Neural cell (in vitro differentiated cells): Measurements from ENCODE around the gene ADIPOQ.

Source experiments
- CTCF ChIP-seq: fragments of 450-650 bp; IDR thresholded peaks from 2 replicates; pipeline ENCODE4 v1.5.1; 2014; ENCODE audit warnings: antibody characterized with exemption, mild to moderate bottlenecking, moderate library complexity; ENCODE audit not compliant: poor library complexity, severe bottlenecking
- EZH2 ChIP-seq: fragments of 200-600, 300-800 bp; shearing (Covaris generic), sonication (generic); IDR thresholded peaks from 2 replicates; pipeline ENCODE4 v1.6.1; 2014; ENCODE audit warnings: antibody characterized with exemption, low read length, borderline replicate concordance, mild to moderate bottlenecking; ENCODE audit not compliant: insufficient read depth, poor library complexity, severe bottlenecking
- POLR2AphosphoS5 ChIP-seq: IDR thresholded peaks from 2 replicates; pipeline ENCODE4 v1.6.1; 2012
- RAD21 ChIP-seq: fragments of 450-650 bp; conservative IDR thresholded peaks from 2 replicates; pipeline ENCODE4 v1.6.1; 2014; ENCODE audit warnings: antibody characterized with exemption, mild to moderate bottlenecking, moderate library complexity
- SMC3 ChIP-seq: fragments of 450-650 bp; conservative IDR thresholded peaks from 2 replicates; pipeline ENCODE4 v1.6.1; 2014; ENCODE audit warnings: antibody characterized with exemption, mild to moderate bottlenecking, moderate library complexity; ENCODE audit not compliant: poor library complexity
- TAF1 ChIP-seq: IDR thresholded peaks from 2 replicates; pipeline ENCODE4 v1.6.1; 2012; ENCODE audit warnings: low read depth
- TF ChIP-seq, protein P1 (sequence below): IDR thresholded peaks from 2 replicates; pipeline ENCODE4 v1.6.1; 2012; ENCODE audit warnings: borderline replicate concordance

- no peak for TF ChIP-seq POLR2AphosphoS5
- TF ChIP-seq CTCF, result no peak
- TF ChIP-seq EZH2, result no peak
- TF ChIP-seq RAD21, result no peak
- TF ChIP-seq SMC3, result no peak
- TF ChIP-seq, protein P1, sequence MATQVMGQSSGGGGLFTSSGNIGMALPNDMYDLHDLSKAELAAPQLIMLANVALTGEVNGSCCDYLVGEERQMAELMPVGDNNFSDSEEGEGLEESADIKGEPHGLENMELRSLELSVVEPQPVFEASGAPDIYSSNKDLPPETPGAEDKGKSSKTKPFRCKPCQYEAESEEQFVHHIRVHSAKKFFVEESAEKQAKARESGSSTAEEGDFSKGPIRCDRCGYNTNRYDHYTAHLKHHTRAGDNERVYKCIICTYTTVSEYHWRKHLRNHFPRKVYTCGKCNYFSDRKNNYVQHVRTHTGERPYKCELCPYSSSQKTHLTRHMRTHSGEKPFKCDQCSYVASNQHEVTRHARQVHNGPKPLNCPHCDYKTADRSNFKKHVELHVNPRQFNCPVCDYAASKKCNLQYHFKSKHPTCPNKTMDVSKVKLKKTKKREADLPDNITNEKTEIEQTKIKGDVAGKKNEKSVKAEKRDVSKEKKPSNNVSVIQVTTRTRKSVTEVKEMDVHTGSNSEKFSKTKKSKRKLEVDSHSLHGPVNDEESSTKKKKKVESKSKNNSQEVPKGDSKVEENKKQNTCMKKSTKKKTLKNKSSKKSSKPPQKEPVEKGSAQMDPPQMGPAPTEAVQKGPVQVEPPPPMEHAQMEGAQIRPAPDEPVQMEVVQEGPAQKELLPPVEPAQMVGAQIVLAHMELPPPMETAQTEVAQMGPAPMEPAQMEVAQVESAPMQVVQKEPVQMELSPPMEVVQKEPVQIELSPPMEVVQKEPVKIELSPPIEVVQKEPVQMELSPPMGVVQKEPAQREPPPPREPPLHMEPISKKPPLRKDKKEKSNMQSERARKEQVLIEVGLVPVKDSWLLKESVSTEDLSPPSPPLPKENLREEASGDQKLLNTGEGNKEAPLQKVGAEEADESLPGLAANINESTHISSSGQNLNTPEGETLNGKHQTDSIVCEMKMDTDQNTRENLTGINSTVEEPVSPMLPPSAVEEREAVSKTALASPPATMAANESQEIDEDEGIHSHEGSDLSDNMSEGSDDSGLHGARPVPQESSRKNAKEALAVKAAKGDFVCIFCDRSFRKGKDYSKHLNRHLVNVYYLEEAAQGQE, result no peak
- TF ChIP-seq TAF1, result no peak
Measured at GRCh38 chr3:186828340-186828739, 14.2 kb upstream of the ADIPOQ start.
